ENCODE data around the gene TPRG1L.

GRCh38 chr1:3672971-3673361 is 48.2 kb downstream of the TPRG1L start:
- TF ChIP-seq CTCF (IDR thresholded peaks at IDR 0.05; ENCODE audit: low read depth, low read length) (no peak), EZH2phosphoT487 (IDR thresholded peaks at IDR 0.05; ENCODE audit: low read depth) (no peak)

All from OCI-LY3 (cell line).